Stimulated activated CD8-positive, alpha-beta memory T cell treated with anti-CD3 and anti-CD28 coated beads, Interleukin-7, amount 100 ng/mL, for 48 hours (primary cell): ENCODE data around the gene SPINK13.
"Not testable (repeated sequence)": the region's sequence is repeated elsewhere in the genome, so short reads cannot be mapped to it uniquely, and the experiment has no call there.

Experiments
- DNase-seq, 2 donors: peaks; one replicate each; pipeline ENCODE4 v3.0.0-alpha.2; 2020; ENCODE audit warnings: low read depth in 1 of 2; ENCODE audit errors: extremely low read depth in 1 of 2

Gene SPINK13

GRCh38 chr5:148311484-148311883 lies 42.9 kb downstream of the SPINK13 start:
- DNase-seq: no peak

GRCh38 chr5:148312153-148312552 lies 43.6 kb downstream of the SPINK13 start, which contains the start of gene SPINK7:
Gene SPINK7 (plus strand): TSS chr5:148312423. CDS start chr5:148312484, 61 bp downstream.
- no peak for DNase-seq

GRCh38 chr5:148314187-148314586 lies 45.6 kb downstream of the SPINK13 start:
- no peak for DNase-seq

GRCh38 chr5:148314731-148315130 lies 46.1 kb downstream of the SPINK13 start:
- DNase-seq: no peak

GRCh38 chr5:148320011-148320963 lies 51.7 kb downstream of the SPINK13 start:
- not testable (repeated sequence) for DNase-seq

GRCh38 chr5:148333262-148333849 lies 64.8 kb downstream of the SPINK13 start:
- no peak for DNase-seq

GRCh38 chr5:148335259-148335658 lies 66.7 kb downstream of the SPINK13 start, which contains the start of gene SPINK9:
Gene SPINK9 (plus strand): TSS chr5:148335559. CDS start chr5:148335614, 55 bp downstream.
- DNase-seq: no peak
